ENCODE data around the gene OCSTAMP.

OCSTAMP gene, protein sequence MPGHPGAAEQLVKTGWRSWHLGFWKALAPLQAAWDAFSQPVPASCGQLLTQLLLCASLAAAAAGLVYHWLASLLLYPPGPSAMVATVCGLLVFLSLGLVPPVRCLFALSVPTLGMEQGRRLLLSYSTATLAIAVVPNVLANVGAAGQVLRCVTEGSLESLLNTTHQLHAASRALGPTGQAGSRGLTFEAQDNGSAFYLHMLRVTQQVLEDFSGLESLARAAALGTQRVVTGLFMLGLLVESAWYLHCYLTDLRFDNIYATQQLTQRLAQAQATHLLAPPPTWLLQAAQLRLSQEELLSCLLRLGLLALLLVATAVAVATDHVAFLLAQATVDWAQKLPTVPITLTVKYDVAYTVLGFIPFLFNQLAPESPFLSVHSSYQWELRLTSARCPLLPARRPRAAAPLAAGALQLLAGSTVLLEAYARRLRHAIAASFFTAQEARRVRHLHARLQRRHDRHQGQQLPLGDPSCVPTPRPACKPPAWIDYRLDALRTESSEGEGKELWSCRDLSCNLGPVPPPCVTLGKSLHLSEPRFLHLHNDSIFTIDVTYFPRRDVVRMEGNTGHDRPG

GRCh38 chr20:46550461-46550860 lies at the start of gene OCSTAMP:
Gene OCSTAMP (minus strand): TSS chr20:46550654. CDS start chr20:46550560, 94 bp downstream.
- no peak for DNase-seq (ENCODE audit: low read depth)

DNA sequence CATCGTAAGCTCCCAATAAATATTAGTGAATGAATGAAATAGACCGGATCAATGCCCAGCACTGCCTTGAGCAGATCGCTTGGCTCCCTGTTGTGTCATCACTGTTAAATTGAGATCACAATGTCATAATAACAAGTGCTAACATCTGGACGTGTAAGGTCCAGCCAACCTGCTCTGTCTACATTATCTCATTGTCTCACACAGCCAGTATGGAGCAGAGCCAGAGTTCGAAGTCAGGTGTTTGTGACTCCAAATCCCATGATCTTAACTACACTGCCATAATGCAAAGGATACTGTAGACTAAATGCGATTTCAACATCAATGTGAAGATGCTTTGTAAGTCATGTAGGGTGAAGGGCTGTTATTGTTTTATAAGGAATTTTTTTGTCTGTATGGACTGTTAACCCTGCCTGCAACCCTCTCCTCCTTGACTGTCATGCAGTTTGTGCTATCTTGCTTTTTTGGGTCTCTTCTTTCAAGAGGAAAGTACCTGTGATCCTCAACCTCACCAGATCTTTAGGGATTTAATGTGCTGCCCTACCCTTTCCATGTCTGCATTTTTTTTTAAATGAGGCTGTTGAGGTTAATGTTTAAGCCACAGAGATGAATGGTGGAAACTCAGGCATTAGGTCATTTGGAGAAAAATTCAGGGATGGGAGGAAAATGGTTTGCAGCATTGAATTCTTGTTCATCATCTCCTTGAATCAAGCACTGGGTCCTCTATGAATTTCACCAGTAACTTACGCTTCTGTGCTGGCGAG lies 49.0 kb upstream of the OCSTAMP start:
- DNase-seq (ENCODE audit: low read depth) = no peak

- no peak for DNase-seq (ENCODE audit: low read depth)
Measured at GRCh38 chr20:46595933-46596332, 45.5 kb upstream of the OCSTAMP start.

DNA sequence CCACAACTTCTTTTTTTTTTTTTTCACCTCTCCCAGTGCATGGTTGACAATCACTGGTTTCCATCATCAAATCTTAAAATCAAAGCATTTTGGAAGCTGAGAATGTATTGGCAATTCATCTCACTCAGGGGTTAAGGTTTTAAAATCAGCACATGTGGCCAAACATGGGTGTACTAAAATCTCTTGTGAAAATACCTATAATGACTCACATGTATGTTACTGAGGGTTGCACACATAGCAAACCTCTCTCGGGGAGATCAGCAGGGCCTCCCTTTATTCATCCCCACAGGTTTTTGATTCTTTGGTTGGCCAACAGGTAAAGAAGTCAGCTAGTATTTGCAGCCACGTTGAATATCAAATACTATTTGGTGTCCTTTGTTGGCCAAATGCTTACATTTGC lies 44.3 kb upstream of the OCSTAMP start:
- no peak for DNase-seq (ENCODE audit: low read depth)

- DNase-seq (ENCODE audit: low read depth) = no peak
Measured at GRCh38 chr20:46592580-46593362, 42.3 kb upstream of the OCSTAMP start.

DNA sequence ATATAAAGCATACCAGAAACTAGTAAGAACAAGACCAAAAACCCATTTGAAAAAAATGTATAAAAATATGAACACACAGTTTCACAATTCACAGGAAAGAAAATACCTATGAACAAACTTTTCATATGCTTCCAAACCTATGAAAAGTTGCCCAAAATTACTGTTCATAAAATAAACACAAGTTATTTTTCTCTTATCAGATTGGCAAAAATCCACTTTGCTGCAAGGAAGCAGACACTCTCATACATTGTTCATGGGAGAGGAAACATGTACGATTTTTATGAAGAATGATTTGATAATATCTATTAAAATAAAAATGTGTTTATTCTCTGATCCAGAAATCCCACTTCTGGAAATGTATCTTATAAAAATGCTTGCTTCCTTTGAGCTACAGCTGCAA lies 40.0 kb upstream of the OCSTAMP start:
- DNase-seq (ENCODE audit: low read depth) = no peak

DNA sequence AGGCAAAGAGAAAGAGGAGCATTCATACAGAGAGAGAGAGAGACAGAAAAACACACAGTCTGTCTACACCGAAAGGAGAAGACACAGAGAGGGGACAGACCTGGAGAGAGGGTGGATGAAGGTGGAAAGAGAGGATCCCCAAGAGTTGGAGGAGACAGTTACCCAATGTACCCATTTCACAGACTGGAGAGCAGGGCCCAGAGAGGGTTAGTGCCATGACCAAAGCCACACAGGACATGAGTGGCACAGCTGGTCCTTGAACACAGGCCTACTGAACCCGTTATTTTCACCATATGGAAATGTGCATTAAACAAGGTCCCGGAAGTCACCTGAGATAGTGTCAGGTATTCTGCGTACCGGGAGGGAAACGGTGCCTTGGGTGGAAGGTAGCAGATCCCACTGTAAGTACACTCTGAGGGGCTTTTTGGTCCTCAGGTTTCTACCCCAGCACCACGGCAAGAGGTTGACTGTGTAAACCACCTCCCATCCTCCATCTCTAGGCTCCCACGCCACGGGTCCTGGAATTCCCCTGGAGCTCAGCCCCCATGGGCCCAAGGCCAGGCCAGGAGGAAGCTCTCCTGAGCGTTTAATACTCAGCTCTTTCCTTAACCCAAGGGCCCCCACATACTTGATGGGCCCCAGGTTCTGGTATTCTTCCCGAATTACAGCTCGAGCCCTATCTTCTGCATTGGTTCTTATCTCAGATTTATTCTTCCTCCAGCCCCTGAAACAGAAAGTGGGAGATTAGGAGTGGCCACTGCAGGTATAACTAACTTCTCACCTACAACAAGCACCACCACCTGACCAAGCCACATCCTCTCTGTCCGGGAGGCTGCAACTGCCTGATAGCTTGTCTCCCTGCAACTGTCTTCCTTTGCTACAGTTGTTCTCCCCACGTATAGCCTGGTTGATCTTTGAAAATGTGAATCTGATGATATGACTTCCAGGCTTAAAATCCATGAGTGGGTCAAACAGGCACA lies 38.4 kb upstream of the OCSTAMP start:
- DNase-seq (ENCODE audit: low read depth) = no peak

GRCh38 chr20:46587986-46588385 lies 37.5 kb upstream of the OCSTAMP start:
- DNase-seq (ENCODE audit: low read depth) = no peak

DNA sequence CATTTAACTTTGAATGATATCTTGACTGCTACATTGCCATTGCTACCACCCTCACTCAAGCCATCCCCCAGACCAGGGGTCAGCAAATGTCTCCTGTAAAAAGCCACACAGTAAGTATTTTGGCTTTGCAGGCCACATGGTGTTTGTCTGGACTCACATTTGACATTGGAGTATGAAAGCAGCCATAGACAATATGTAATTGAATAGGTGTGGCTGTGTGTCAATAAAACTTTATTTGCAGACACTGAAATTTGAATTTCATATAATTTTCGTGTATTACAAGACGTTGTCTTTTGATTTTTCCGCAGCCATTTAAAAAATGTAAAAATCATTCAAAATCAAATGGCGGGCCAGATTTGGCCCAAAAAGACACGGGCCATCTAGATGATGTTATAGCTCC lies 36.3 kb upstream of the OCSTAMP start:
- no peak for DNase-seq (ENCODE audit: low read depth)

DNA sequence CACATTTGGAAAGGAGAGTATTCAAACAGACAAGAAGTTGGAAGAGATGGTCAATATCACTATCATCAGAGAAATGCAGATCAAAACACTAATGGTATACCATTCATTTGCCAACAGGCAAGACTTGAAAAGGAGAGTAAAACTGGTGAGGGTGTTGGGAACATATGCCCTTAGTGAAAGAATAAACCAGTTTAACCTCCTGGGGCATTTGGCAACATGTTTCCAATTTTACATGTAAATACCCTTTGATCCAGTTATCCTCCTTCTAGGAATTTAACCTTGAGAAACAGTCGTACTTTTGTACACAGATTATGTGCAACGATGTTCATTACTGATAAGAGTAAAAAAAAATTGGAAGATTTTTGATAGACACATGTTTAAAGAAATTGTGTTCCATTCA lies 34.1 kb upstream of the OCSTAMP start:
- no peak for DNase-seq (ENCODE audit: low read depth)

- no peak for DNase-seq (ENCODE audit: low read depth)
Measured at GRCh38 chr20:46583411-46584214, 33.2 kb upstream of the OCSTAMP start.

- DNase-seq (ENCODE audit: low read depth) = no peak
Measured at GRCh38 chr20:46582648-46583047, 32.2 kb upstream of the OCSTAMP start.

DNA sequence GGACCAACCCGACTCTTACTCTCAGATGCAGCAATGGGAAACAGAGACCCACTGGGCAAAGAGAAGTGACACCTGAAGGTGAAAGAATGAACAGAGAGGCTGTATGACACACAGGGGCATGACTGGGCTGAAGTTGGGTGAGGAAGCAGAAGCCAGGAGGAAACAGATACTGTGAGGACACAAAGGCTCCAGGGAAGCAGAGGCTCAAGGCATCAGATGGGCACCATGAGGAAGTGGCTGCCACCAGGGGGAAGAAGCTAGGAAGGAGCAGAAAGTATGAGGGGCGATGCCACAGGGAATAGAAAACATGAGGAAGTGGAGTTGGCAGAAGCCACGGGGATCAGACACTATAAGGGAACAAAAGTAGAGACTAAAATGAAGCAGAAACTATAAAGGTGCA lies 30.9 kb upstream of the OCSTAMP start:
- DNase-seq (ENCODE audit: low read depth) = no peak

- no peak for DNase-seq (ENCODE audit: low read depth)
Measured at GRCh38 chr20:46580613-46581205, 30.3 kb upstream of the OCSTAMP start.

DNA sequence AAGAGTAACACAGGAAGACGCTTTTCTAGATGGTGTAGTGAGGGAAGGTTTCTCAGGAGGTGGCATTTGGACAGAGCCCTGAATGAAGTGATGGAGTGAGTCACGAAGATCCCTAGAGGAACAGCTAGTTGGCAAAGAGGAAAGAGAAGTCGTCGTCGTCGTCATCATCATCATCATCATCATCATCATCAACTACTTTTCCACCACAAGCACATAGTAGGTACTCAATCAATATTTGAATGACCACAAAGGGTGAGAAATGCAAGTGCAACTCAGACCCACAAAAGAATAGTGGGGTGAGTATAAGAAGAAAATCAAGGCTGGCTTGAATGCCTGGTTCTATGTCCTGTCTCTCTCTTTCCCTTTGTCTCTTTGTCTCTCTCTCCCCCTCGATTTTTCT lies 28.3 kb upstream of the OCSTAMP start:
- no peak for DNase-seq (ENCODE audit: low read depth)

GRCh38 chr20:46576774-46577395 lies 26.4 kb upstream of the OCSTAMP start:
- DNase-seq (ENCODE audit: low read depth) = no peak

- no peak for DNase-seq (ENCODE audit: low read depth)
Measured at GRCh38 chr20:46575937-46576461, 25.5 kb upstream of the OCSTAMP start.

DNA sequence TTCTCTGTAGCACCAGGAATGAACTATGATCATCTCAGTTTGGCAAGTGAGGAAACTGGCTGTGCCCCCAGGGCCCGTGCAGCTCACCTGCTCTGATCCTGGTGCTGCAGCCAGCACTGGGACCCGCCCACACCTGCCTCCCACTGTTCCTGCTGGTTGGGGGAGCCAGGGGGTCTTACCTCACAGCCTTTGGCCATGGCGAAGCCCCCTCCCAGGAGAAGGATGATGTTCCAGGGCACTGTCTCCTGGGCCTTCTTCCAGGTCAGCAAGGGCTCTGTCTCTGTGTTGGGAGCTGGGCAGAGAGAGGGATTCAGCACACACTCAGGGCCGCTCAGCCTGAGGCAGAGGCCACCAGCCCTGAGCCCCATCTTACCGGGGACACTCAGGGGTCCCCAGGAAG lies 24.9 kb upstream of the OCSTAMP start:
- DNase-seq (ENCODE audit: low read depth) = no peak
